Activated CD8-positive, alpha-beta T cell treated with anti-CD3 and anti-CD28 coated beads for 36 hours (primary cell): ENCODE measurements around the gene SEMA3B. TPM values are rescaled to one million over a fixed set of nuclear protein-coding genes. Genes with fewer than 3 reads are reported as not detected.
A peak's percentile ranks its signal among the peaks of the same experiment; 100 is the strongest.

Experiments
- ATAC-seq: fragments of 200-7000 bp; cut with Tn5 transposase; one replicate; pipeline ENCODE4 v1.10.0; 2021; ENCODE audit warnings: mild to moderate bottlenecking, moderate library complexity
- CTCF ChIA-PET: fragments of 350-600 bp; sonication (Branson Sonifier 250); formaldehyde crosslinking; loops from one replicate; lab custom pipeline; 2021; ENCODE audit warnings: antibody characterized with exemption; lab: Charles Lee
- POLR2A ChIA-PET: fragments of 350-600 bp; sonication (Branson Sonifier 250); formaldehyde crosslinking; loops from one replicate; lab custom pipeline; 2021; ENCODE audit warnings: antibody characterized with exemption; lab: Charles Lee
- DNase-seq: peaks from one replicate; pipeline ENCODE4 v3.0.0-alpha.2; 2020
- H3K27ac Mint-ChIP-seq: one replicate; pipeline ENCODE4 v1.8.0; 2021; ENCODE audit warnings: mild to moderate bottlenecking, mixed read lengths
- H3K27me3 Mint-ChIP-seq: one replicate; pipeline ENCODE4 v1.8.0; 2021; ENCODE audit warnings: mixed read lengths
- H3K36me3 Mint-ChIP-seq: one replicate; pipeline ENCODE4 v1.8.0; 2021; ENCODE audit warnings: low read depth, mixed read lengths
- H3K4me1 Mint-ChIP-seq: one replicate; pipeline ENCODE4 v1.8.0; 2021; ENCODE audit warnings: low read depth, mixed read lengths
- H3K4me3 Mint-ChIP-seq: one replicate; pipeline ENCODE4 v1.8.0; 2021; ENCODE audit warnings: mild to moderate bottlenecking, moderate library complexity, mixed read lengths
- H3K9me3 Mint-ChIP-seq: one replicate; pipeline ENCODE4 v1.8.0; 2021; ENCODE audit warnings: mixed read lengths
- CTCF ChIP-seq: fragments of 200-600 bp; IDR thresholded peaks from one replicate; pipeline ENCODE4 v1.8.0; 2022; ENCODE audit warnings: antibody characterized with exemption, mild to moderate bottlenecking
- intact Hi-C: fragments of 100-400 bp; cut with micrococcal nuclease; formaldehyde crosslinking; loops from one replicate; pipeline ENCODE4 v1.10.0; 2022
- total RNA-seq, 2 experiments: library from RNA; stranded (reverse); gene quantifications; one replicate each; pipeline ENCODE4 v1.2.3, GENCODE V29; 2021

The SEMA3B gene
- 1 to 10 TPM; 1.6 to 2.3 TPM for total RNA-seq

GRCh38 chr3:50268703-50269451 is at the start of gene SEMA3B:
Gene SEMA3B, plus strand, starts transcription at chr3:50269147. Its CDS starts 94 bp downstream, at chr3:50269241.
- ChIA-PET POLR2A (interaction anchor here (1.0 to 3.3 kb wide), 3 partner anchors 9 to 21 kb away, joined by 3 to 10 read pairs (median 3); no protein-coding TSS in a partner anchor), CTCF (interaction anchor here (1.0 to 4.0 kb wide), 4 partner anchors 10 to 78 kb away, joined by 3 to 18 read pairs (median 12); partner anchors contain the start of gene GNAT1)
- Mint-ChIP-seq H3K9me3 (no peaks in the 10 kb centered on the region), H3K27ac (peak within 1 kb of the TSS; percentile 5), H3K36me3 (no peaks in the 10 kb centered on the region), H3K4me1 (peaks cover 12% of the 10 kb centered on the region), H3K27me3 (peaks cover 22% of the 10 kb centered on the region), H3K4me3 (no peak within 1 kb of the TSS)
- TF ChIP-seq CTCF: no peak
- intact Hi-C loops: no loop called here
- DNase-seq (no peak), ATAC-seq (no peak)

- intact Hi-C loops: no loop called here
- Mint-ChIP-seq H3K9me3 (no peaks in the 10 kb centered on the region), H3K4me1 (no peaks in the 10 kb centered on the region), H3K36me3 (no peaks in the 10 kb centered on the region), H3K27me3 (peaks cover 2% of the 10 kb centered on the region), H3K4me3 (no peak overlapping the region), H3K27ac (no peak overlapping the region)
- ChIA-PET CTCF (interaction anchor here (1.1 to 7.3 kb wide), 4 partner anchors 9 to 28 kb away, joined by 3 to 93 read pairs (median 4); no protein-coding TSS in a partner anchor), POLR2A (interaction anchor here (0.7 to 1.7 kb wide), 2 partner anchors 23 to 25 kb away, joined by 3 read pairs; no protein-coding TSS in a partner anchor)
- no peak for ATAC-seq
- TF ChIP-seq CTCF: no peak
- DNase-seq: no peak
Observed at GRCh38 chr3:50219285-50219684, 49.7 kb upstream of the SEMA3B start.

GRCh38 chr3:50220109-50220508 is 48.8 kb upstream of the SEMA3B start:
- DNase-seq: no peak
- Mint-ChIP-seq H3K9me3 (no peaks in the 10 kb centered on the region), H3K27me3 (peaks cover 2% of the 10 kb centered on the region), H3K27ac (no peak overlapping the region), H3K36me3 (no peaks in the 10 kb centered on the region), H3K4me1 (no peaks in the 10 kb centered on the region), H3K4me3 (no peak overlapping the region)
- ATAC-seq: no peak
- POLR2A ChIA-PET: interaction anchor here (1.1 to 1.7 kb wide), 2 partner anchors 25 to 100 kb away, joined by 3 read pairs; no protein-coding TSS in a partner anchor
- intact Hi-C loops: no loop called here
- CTCF ChIA-PET: interaction anchor here (0.9 to 7.3 kb wide), 5 partner anchors 8 to 55 kb away, joined by 3 to 93 read pairs (median 5); no protein-coding TSS in a partner anchor
- no peak for TF ChIP-seq CTCF

GRCh38 chr3:50221051-50221410 is 47.9 kb upstream of the SEMA3B start:
- no peak for TF ChIP-seq CTCF
- H3K27ac Mint-ChIP-seq: no peak overlapping the region
- peaks cover 7% of the 10 kb centered on the region for H3K4me1 Mint-ChIP-seq
- H3K36me3 Mint-ChIP-seq: no peaks in the 10 kb centered on the region
- CTCF ChIA-PET: interaction anchor here (0.9 to 7.3 kb wide), 7 partner anchors 9 to 54 kb away, joined by 3 to 93 read pairs (median 4); no protein-coding TSS in a partner anchor
- DNase-seq (peak; percentile 12), ATAC-seq (peak; percentile 57)
- POLR2A ChIA-PET: interaction anchor here (1.1 to 1.5 kb wide), 3 partner anchors 26 to 126 kb away, joined by 3 to 6 read pairs (median 3); no protein-coding TSS in a partner anchor
- no peak overlapping the region for H3K4me3 Mint-ChIP-seq
- intact Hi-C loops: no loop called here
- H3K9me3 Mint-ChIP-seq: no peaks in the 10 kb centered on the region
- H3K27me3 Mint-ChIP-seq: peaks cover 4% of the 10 kb centered on the region
